Kidney (tissue), 14 donors: ENCODE results near the gene KRTAP5-3. TPM values are rescaled to one million over a fixed set of nuclear protein-coding genes. Genes with fewer than 3 reads are reported as not detected.

Experiments
- DNase-seq, 5 donors: peaks; one replicate each; pipeline ENCODE4 v3.0.0-alpha.2; 2013 to 2020
- FAIRE-seq: peaks from 2 replicates; lab custom pipeline; 2012; peaks lifted over from hg19 to GRCh38; lab: Jason Lieb, UNC
- H3K27ac ChIP-seq, 2 donors: one replicate each; pipeline ENCODE4 v1.7.0; 2013; ENCODE audit warnings: low read depth in 2 of 2, low read length in 2 of 2, inconsistent platforms in 1 of 2
- H3K27me3 ChIP-seq: one replicate; pipeline ENCODE4 v1.7.1; 2013; ENCODE audit warnings: low read length, inconsistent platforms; ENCODE audit not compliant: control insufficient read depth, insufficient read depth
- H3K36me3 ChIP-seq, 3 donors: one replicate each; pipeline versions ENCODE4 v1.7.0 to v1.7.1; 2013; ENCODE audit warnings: low read length in 3 of 3, control low read depth in 1 of 3, inconsistent platforms in 1 of 3; ENCODE audit not compliant: insufficient read depth in 3 of 3, control insufficient read depth in 2 of 3
- H3K4me1 ChIP-seq, 3 donors: one replicate each; pipeline versions ENCODE4 v1.7.0 to v1.7.1; 2013; ENCODE audit warnings: low read length in 3 of 3, inconsistent platforms in 1 of 3, low read depth in 1 of 3; ENCODE audit not compliant: control insufficient read depth in 2 of 3, insufficient read depth in 2 of 3
- H3K4me3 ChIP-seq, 3 donors: one replicate each; pipeline versions ENCODE4 v1.7.0 to v1.8.1; 2013; ENCODE audit warnings: low read length in 3 of 3, control low read depth in 1 of 3, inconsistent platforms in 1 of 3
- H3K9ac ChIP-seq, 3 donors: one replicate each; pipeline versions ENCODE4 v1.7.0 to v1.7.1; 2013; ENCODE audit warnings: low read length in 3 of 3, control low read depth in 1 of 3, inconsistent platforms in 1 of 3
- H3K9me3 ChIP-seq, 3 donors: one replicate each; pipeline versions ENCODE4 v1.7.0 to v1.7.1; 2013; ENCODE audit warnings: low read length in 3 of 3, control low read depth in 1 of 3, inconsistent platforms in 1 of 3; ENCODE audit not compliant: control insufficient read depth in 2 of 3, insufficient read depth in 1 of 3
- CTCF ChIP-seq: IDR thresholded peaks from 3 replicates; pipeline ENCODE4 v1.5.1; 2012; ENCODE audit warnings: mild to moderate bottlenecking, moderate library complexity, borderline replicate concordance; ENCODE audit not compliant: insufficient read depth; ENCODE audit errors: extremely low read depth
- intact Hi-C: fragments of 100-400 bp; cut with DNase I; formaldehyde crosslinking; loops from one replicate; pipeline ENCODE4 v1.11.1; 2022
- polyA plus RNA-seq: library from polyadenylated mRNA; stranded (reverse); fragments of 350-450 nt; fragmentation: Illumina TruSeq; extraction: RNeasy Lipid Tissue Mini Kit (QIAGEN cat#74804); gene quantifications from one replicate; pipeline ENCODE4 v1.2.3, GENCODE V29; 2014; ENCODE audit warnings: low read depth, low replicate concordance; ENCODE audit not compliant: insufficient read depth
- total RNA-seq: library from RNA; stranded (reverse); fragmentation: NEBNext Ultra II Directional; extraction: Animal tissue kit (Norgen Biotek cat#: 25700); gene quantifications from one replicate; pipeline ENCODE4 v1.2.1, GENCODE V29; 2021
- donor health status: control.
- donor health status: control.
- donor health status: control.
- donor health status: control.
- donor health status: control.
- donor health status: DM: yes; HTN: yes; CAD: no.
- donor health status: Normal renal cell carcinoma (clear cell type).

The KRTAP5-3 gene
- total and polyA plus RNA-seq, 2 donors from 2014 or later = not detected

DNA sequence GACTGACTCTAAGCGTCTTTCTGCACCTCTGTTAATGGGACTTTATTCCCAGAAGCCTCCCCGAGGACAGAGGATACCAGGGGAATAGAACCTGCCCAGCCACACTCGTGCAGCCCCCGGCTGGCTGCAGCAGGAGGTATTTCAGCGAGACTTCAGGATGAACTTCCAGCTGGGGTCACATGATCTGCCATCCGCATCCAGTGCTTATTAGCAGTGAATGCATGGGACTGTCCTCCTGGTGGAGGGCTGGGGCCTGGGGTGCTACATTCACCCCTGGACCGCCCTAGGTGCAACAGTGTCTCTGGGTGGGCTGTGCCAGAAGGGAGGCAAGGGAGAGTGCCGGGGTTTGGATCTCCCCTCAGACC, 37.8 kb downstream of the KRTAP5-3 start:
- Histone ChIP-seq H3K9me3 (no peaks in the 10 kb centered on the region), H3K9ac (peak overlapping the region in 1 of 3 donors; percentile 69), H3K4me1 (peaks cover 0 to 19% (median 0%) of the 10 kb centered on the region in 3 donors), H3K27me3 (no peaks in the 10 kb centered on the region), H3K27ac (peak overlapping the region in 1 of 2 donors; percentile 51), H3K36me3 (no peaks in the 10 kb centered on the region), H3K4me3 (peak overlapping the region in 1 of 3 donors; percentile 53)
- DNase-seq = no peak
- TF ChIP-seq CTCF = no peak
- intact Hi-C loops = no loop called here
- no peak for FAIRE-seq

GRCh38 chr11:1570001-1570453, 38.2 kb downstream of the KRTAP5-3 start:
- Histone ChIP-seq H3K27ac (no peak overlapping the region), H3K27me3 (no peaks in the 10 kb centered on the region), H3K36me3 (no peaks in the 10 kb centered on the region), H3K4me1 (peaks cover 0 to 19% (median 0%) of the 10 kb centered on the region in 3 donors), H3K9ac (no peak overlapping the region), H3K9me3 (no peaks in the 10 kb centered on the region), H3K4me3 (peak overlapping the region in 1 of 3 donors; percentile 53)
- TF ChIP-seq CTCF = no peak
- no peak for FAIRE-seq
- peak in 2 of 5 donors; percentile 43 to 64 for DNase-seq
- intact Hi-C loops = no loop called here

- intact Hi-C loops = no loop called here
- peaks cover 0 to 18% (median 0%) of the 10 kb centered on the region in 3 donors for H3K4me1 ChIP-seq
These were observed 38.9 kb downstream of the KRTAP5-3 start for GRCh38 chr11:1569251-1569780.

More at GRCh38 chr11:1569251-1569780, 38.9 kb downstream of the KRTAP5-3 start:
- H3K9me3 ChIP-seq = no peaks in the 10 kb centered on the region
- no peaks in the 10 kb centered on the region for H3K36me3 ChIP-seq
- no peak overlapping the region for H3K27ac ChIP-seq
- H3K4me3 ChIP-seq = no peak overlapping the region
- no peaks in the 10 kb centered on the region for H3K27me3 ChIP-seq
- DNase-seq (peak in 1 of 5 donors; percentile 49), FAIRE-seq (no peak)
- no peak overlapping the region for H3K9ac ChIP-seq
- no peak for TF ChIP-seq CTCF
